SK-N-SH treated with all-trans-retinoic acid at 6 μM for 48 hours (cell line): ENCODE results near the gene CLUH.

Experiments
- ATAC-seq: fragments of 200-7000 bp; cut with Tn5 transposase; 3 replicates; pipeline ENCODE4 v1.9.1; 2020; ENCODE audit warnings: mild to moderate bottlenecking, moderate library complexity
- CREB5 ChIP-seq: fragments of 250-450 bp; sonication (Bioruptor Pico); IDR thresholded peaks from 2 replicates; pipeline ENCODE4 v1.5.1; 2020; ENCODE audit warnings: low read depth, mild to moderate bottlenecking, moderate library complexity
- CSDC2 ChIP-seq: fragments of 250-450 bp; sonication (Bioruptor Pico); IDR thresholded peaks from 2 replicates; pipeline ENCODE4 v1.5.0; 2020; ENCODE audit warnings: mild to moderate bottlenecking, moderate library complexity
- OSR1 ChIP-seq: fragments of 250-450 bp; sonication (Bioruptor Pico); IDR thresholded peaks from 2 replicates; pipeline ENCODE4 v1.8.0; 2022; ENCODE audit warnings: moderate library complexity, mild to moderate bottlenecking, inconsistent platforms
- POU6F1 ChIP-seq: fragments of 250-450 bp; sonication (Bioruptor Pico); IDR thresholded peaks from 2 replicates; pipeline ENCODE4 v1.8.0; 2021; ENCODE audit warnings: low read depth, mild to moderate bottlenecking, moderate library complexity, borderline replicate concordance
- TCF4 ChIP-seq: fragments of 250-450 bp; sonication (Bioruptor Pico); IDR thresholded peaks from 2 replicates; pipeline ENCODE4 v1.8.0; 2021; ENCODE audit warnings: mild to moderate bottlenecking, moderate library complexity, borderline replicate concordance
- ZNF70 ChIP-seq: fragments of 450-650 bp; formaldehyde crosslinking; IDR thresholded peaks from 2 replicates; pipeline ENCODE4 v1.5.0; 2020; ENCODE audit warnings: mild to moderate bottlenecking, moderate library complexity
- ZNF8 ChIP-seq: fragments of 450-650 bp; formaldehyde crosslinking; IDR thresholded peaks from 2 replicates; pipeline ENCODE4 v1.5.0; 2020; ENCODE audit warnings: mild to moderate bottlenecking, moderate library complexity

CLUH gene

GRCh38 chr17:2647957-2648356, 63.6 kb downstream of the CLUH start:
- no peak for ATAC-seq
- TF ChIP-seq ZNF70 (CRISPR knock-in tag) (no peak), CSDC2 (CRISPR knock-in tag) (no peak)

- TF ChIP-seq TCF4 (CRISPR knock-in tag) (no peak), POU6F1 (CRISPR knock-in tag) (no peak), ZNF8 (CRISPR knock-in tag) (no peak), OSR1 (CRISPR knock-in tag) (no peak), CREB5 (CRISPR knock-in tag) (no peak)
- no peak for ATAC-seq
Observed at GRCh38 chr17:2644971-2645370, 66.6 kb downstream of the CLUH start.
